Mesenchymal stem cell (in vitro differentiated cells and primary cell): ENCODE measurements around the gene TNFAIP3.
A peak's percentile ranks its signal among the peaks of the same experiment; 100 is the strongest.

ENCODE experiments used
- DNase-seq: peaks from one replicate; pipeline ENCODE4 v3.0.0-alpha.2; 2013
- H2AFZ ChIP-seq: one replicate; pipeline ENCODE4 v1.6.1; 2013; ENCODE audit warnings: low read depth, mild to moderate bottlenecking, control low read depth, inconsistent platforms, low read length, moderate library complexity
- H2AK5ac ChIP-seq: 2 replicates; pipeline ENCODE4 v1.6.1; 2013; ENCODE audit warnings: low read length, moderate library complexity, mild to moderate bottlenecking, inconsistent platforms; ENCODE audit not compliant: severe bottlenecking
- H2BK120ac ChIP-seq: one replicate; pipeline ENCODE4 v1.6.1; 2013; ENCODE audit warnings: low read depth, mild to moderate bottlenecking, inconsistent platforms, low read length, moderate library complexity
- H2BK12ac ChIP-seq, 2 experiments: one replicate each; pipeline ENCODE4 v1.6.1; 2013; ENCODE audit warnings: inconsistent platforms in 2 of 2, low read length in 2 of 2, mild to moderate bottlenecking in 2 of 2, moderate library complexity in 2 of 2, control low read depth in 1 of 2
- H2BK15ac ChIP-seq: one replicate; pipeline ENCODE4 v1.6.1; 2013; ENCODE audit warnings: mild to moderate bottlenecking, low read depth, inconsistent platforms; ENCODE audit not compliant: poor library complexity, severe bottlenecking
- H2BK5ac ChIP-seq: 2 replicates; pipeline ENCODE4 v1.6.1; 2013; ENCODE audit warnings: low read depth, mild to moderate bottlenecking, low read length, control low read depth, inconsistent platforms; ENCODE audit not compliant: poor library complexity, severe bottlenecking
- H3K14ac ChIP-seq, 2 experiments: one replicate each; pipeline ENCODE4 v1.6.1; 2013; ENCODE audit warnings: inconsistent platforms in 2 of 2, low read length in 2 of 2, control low read depth in 1 of 2, mild to moderate bottlenecking in 1 of 2, moderate library complexity in 1 of 2
- H3K18ac ChIP-seq, 2 experiments: one replicate each; pipeline ENCODE4 v1.6.1; 2013; ENCODE audit warnings: inconsistent platforms in 2 of 2, low read length in 2 of 2, control low read depth in 1 of 2, low read depth in 1 of 2, mild to moderate bottlenecking in 1 of 2
- H3K23ac ChIP-seq, 2 experiments: one replicate each; pipeline ENCODE4 v1.6.1; 2013; ENCODE audit warnings: inconsistent platforms in 2 of 2, low read length in 2 of 2, mild to moderate bottlenecking in 2 of 2, moderate library complexity in 2 of 2, control low read depth in 1 of 2
- H3K27ac ChIP-seq: 2 replicates; pipeline ENCODE4 v1.5.1; 2013; ENCODE audit warnings: mild to moderate bottlenecking, moderate library complexity, low read length, control low read depth, inconsistent platforms; ENCODE audit not compliant: poor library complexity, severe bottlenecking
- H3K27me3 ChIP-seq, 2 experiments: 2 replicates each; pipeline versions ENCODE4 v1.6.1 to v1.7.0; 2013; ENCODE audit warnings: low read length in 2 of 2, mild to moderate bottlenecking in 2 of 2, moderate library complexity in 2 of 2, control low read depth in 1 of 2, inconsistent platforms in 1 of 2; ENCODE audit not compliant: control insufficient read depth in 1 of 2, insufficient read depth in 1 of 2
- H3K36me3 ChIP-seq, 2 experiments: 2 replicates each; pipeline versions ENCODE4 v1.6.1 to v1.7.0; 2013; ENCODE audit warnings: low read length in 2 of 2, control low read depth in 1 of 2, inconsistent platforms in 1 of 2, low read depth in 1 of 2, mild to moderate bottlenecking in 1 of 2; ENCODE audit not compliant: insufficient read depth in 2 of 2, control insufficient read depth in 1 of 2
- H3K4ac ChIP-seq, 2 experiments: one replicate each; pipeline ENCODE4 v1.6.1; 2013; ENCODE audit warnings: inconsistent platforms in 2 of 2, low read length in 2 of 2, mild to moderate bottlenecking in 2 of 2, moderate library complexity in 2 of 2, control low read depth in 1 of 2, low read depth in 1 of 2
- H3K4me1 ChIP-seq: 2 replicates; pipeline ENCODE4 v1.6.1; 2013; ENCODE audit warnings: low read depth, low read length, control low read depth; ENCODE audit not compliant: control insufficient read depth, insufficient read depth
- H3K4me2 ChIP-seq: 2 replicates; pipeline ENCODE4 v1.6.1; 2013; ENCODE audit warnings: low read length, mild to moderate bottlenecking, inconsistent platforms; ENCODE audit not compliant: poor library complexity, severe bottlenecking
- H3K4me3 ChIP-seq, 2 experiments: 2 replicates each; pipeline versions ENCODE4 v1.5.1 to v1.7.0; 2013; ENCODE audit warnings: low read length in 2 of 2, mild to moderate bottlenecking in 2 of 2, control low read depth in 1 of 2, low read depth in 1 of 2; ENCODE audit not compliant: insufficient read depth in 1 of 2
- H3K79me1 ChIP-seq: replicated peaks from 2 replicates; pipeline ENCODE4 v1.6.1; 2013; ENCODE audit warnings: mild to moderate bottlenecking, control low read depth, low read length, inconsistent platforms; ENCODE audit not compliant: poor library complexity, severe bottlenecking
- H3K9ac ChIP-seq: 2 replicates; pipeline ENCODE4 v1.7.0; 2013; ENCODE audit warnings: mild to moderate bottlenecking, low read length, moderate library complexity
- H3K9me3 ChIP-seq: 2 replicates; pipeline ENCODE4 v1.7.0; 2013; ENCODE audit warnings: mild to moderate bottlenecking, low read length; ENCODE audit not compliant: control insufficient read depth
- H4K8ac ChIP-seq: one replicate; pipeline ENCODE4 v1.6.1; 2013; ENCODE audit warnings: inconsistent platforms, mild to moderate bottlenecking, low read length, moderate library complexity
- H4K91ac ChIP-seq: one replicate; pipeline ENCODE4 v1.6.1; 2013; ENCODE audit warnings: mild to moderate bottlenecking, low read length, inconsistent platforms
- WGBS: methylation state at CpG from one replicate; pipeline ENCODE4 v1.1.7; 2013; ENCODE audit warnings: mixed read lengths; 5-methylcytosine and 5-hydroxymethylcytosine counted together

TNFAIP3 gene

GRCh38 chr6:137846274-137846673 is 20.8 kb upstream of the TNFAIP3 start:
- 92% methylated on average over 6 of the region's 6 CpGs for WGBS
- H2AK5ac ChIP-seq, result no peak overlapping the region
- no peak overlapping the region for H4K8ac ChIP-seq
- H3K27ac ChIP-seq, result no peak overlapping the region
- no peak overlapping the region for H3K18ac ChIP-seq
- peaks cover 2% of the 10 kb centered on the region for H3K4me1 ChIP-seq
- no peak overlapping the region for H2BK120ac ChIP-seq
- H3K4me3 ChIP-seq, result no peak overlapping the region
- no peaks in the 10 kb centered on the region for H3K79me1 ChIP-seq
- peak overlapping the region in 1 of 2 experiments; percentile 1 for H3K4ac ChIP-seq
- H3K14ac ChIP-seq, result peak overlapping the region in 1 of 2 experiments; percentile 3
- H3K23ac ChIP-seq, result no peak overlapping the region
- H3K9ac ChIP-seq, result no peak overlapping the region
- H2BK5ac ChIP-seq, result no peak overlapping the region
- no peak overlapping the region for H3K4me2 ChIP-seq
- no peaks in the 10 kb centered on the region for H3K36me3 ChIP-seq
- no peak for DNase-seq
- H2AFZ ChIP-seq, result no peak overlapping the region
- peak overlapping the region in 1 of 2 experiments; percentile 83 for H2BK12ac ChIP-seq
- no peak overlapping the region for H4K91ac ChIP-seq
- no peak overlapping the region for H2BK15ac ChIP-seq
- H3K27me3 ChIP-seq, result no peaks in the 10 kb centered on the region
- no peaks in the 10 kb centered on the region for H3K9me3 ChIP-seq

- H3K4me1 ChIP-seq, result peaks cover 2% of the 10 kb centered on the region
- H3K79me1 ChIP-seq, result no peaks in the 10 kb centered on the region
- H4K8ac ChIP-seq, result no peak overlapping the region
- H3K4ac ChIP-seq, result no peak overlapping the region
- H3K9me3 ChIP-seq, result no peaks in the 10 kb centered on the region
- no peaks in the 10 kb centered on the region for H3K27me3 ChIP-seq
- H2AFZ ChIP-seq, result no peak overlapping the region
- H2BK15ac ChIP-seq, result no peak overlapping the region
- H3K4me2 ChIP-seq, result no peak overlapping the region
- WGBS, result 90% methylated on average over 6 of the region's 7 CpGs
- no peak overlapping the region for H3K14ac ChIP-seq
- no peak overlapping the region for H3K4me3 ChIP-seq
- no peak overlapping the region for H3K27ac ChIP-seq
- H3K36me3 ChIP-seq, result no peaks in the 10 kb centered on the region
- DNase-seq, result no peak
- peak overlapping the region in 1 of 2 experiments; percentile 83 for H2BK12ac ChIP-seq
- H4K91ac ChIP-seq, result no peak overlapping the region
- H3K23ac ChIP-seq, result no peak overlapping the region
- no peak overlapping the region for H2AK5ac ChIP-seq
- no peak overlapping the region for H3K18ac ChIP-seq
- H2BK5ac ChIP-seq, result no peak overlapping the region
- H3K9ac ChIP-seq, result no peak overlapping the region
- no peak overlapping the region for H2BK120ac ChIP-seq
Measured at GRCh38 chr6:137846772-137847313, 20.2 kb upstream of the TNFAIP3 start.

DNA sequence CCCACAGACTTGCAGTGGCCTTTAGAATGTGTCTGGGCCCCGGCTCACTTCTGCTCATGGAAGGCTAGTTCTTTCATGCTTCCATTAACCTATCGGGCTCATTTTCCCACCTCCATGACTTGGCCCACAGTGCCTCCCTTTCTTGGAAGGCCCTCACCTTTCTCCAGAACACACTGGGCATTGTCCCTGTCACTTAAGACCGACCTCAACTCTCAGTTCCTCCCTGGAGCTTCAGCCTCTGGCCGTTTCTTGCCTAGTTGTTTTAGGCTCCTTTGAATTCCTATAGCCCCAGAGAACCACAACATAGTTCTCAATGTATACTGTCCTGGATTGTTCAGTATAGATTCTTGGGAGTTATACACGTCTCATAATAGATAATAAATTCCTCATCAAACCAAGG is 19.3 kb upstream of the TNFAIP3 start:
- peak overlapping the region; percentile 51 to 67 for H2BK12ac ChIP-seq
- H3K9me3 ChIP-seq, result no peaks in the 10 kb centered on the region
- DNase-seq, result no peak
- H3K79me1 ChIP-seq, result no peaks in the 10 kb centered on the region
- H3K27ac ChIP-seq, result no peak overlapping the region
- H3K4me3 ChIP-seq, result no peak overlapping the region
- H3K4me2 ChIP-seq, result no peak overlapping the region
- H4K8ac ChIP-seq, result no peak overlapping the region
- WGBS, result 100% methylated on average over 3 of the region's 5 CpGs
- H3K9ac ChIP-seq, result no peak overlapping the region
- H3K36me3 ChIP-seq, result no peaks in the 10 kb centered on the region
- H2BK120ac ChIP-seq, result no peak overlapping the region
- no peaks in the 10 kb centered on the region for H3K27me3 ChIP-seq
- H3K18ac ChIP-seq, result peak overlapping the region; percentile 37 to 46
- H3K4ac ChIP-seq, result peak overlapping the region; percentile 72 to 75
- H2AFZ ChIP-seq, result no peak overlapping the region
- H2AK5ac ChIP-seq, result peak overlapping the region; percentile 78
- no peak overlapping the region for H3K14ac ChIP-seq
- peak overlapping the region; percentile 37 for H2BK15ac ChIP-seq
- no peak overlapping the region for H2BK5ac ChIP-seq
- H3K23ac ChIP-seq, result no peak overlapping the region
- H3K4me1 ChIP-seq, result peaks cover 2% of the 10 kb centered on the region
- H4K91ac ChIP-seq, result no peak overlapping the region

GRCh38 chr6:137848672-137849071 is 18.4 kb upstream of the TNFAIP3 start:
- Histone ChIP-seq H3K4ac (no peak overlapping the region), H2BK120ac (no peak overlapping the region), H3K79me1 (no peaks in the 10 kb centered on the region), H2BK12ac (no peak overlapping the region), H3K27ac (peak overlapping the region; percentile 48), H3K4me1 (peaks cover 2% of the 10 kb centered on the region), H2AFZ (no peak overlapping the region), H3K36me3 (no peaks in the 10 kb centered on the region), H4K8ac (no peak overlapping the region), H2AK5ac (no peak overlapping the region), H4K91ac (no peak overlapping the region), H3K9ac (peak overlapping the region; percentile 72), H3K9me3 (no peaks in the 10 kb centered on the region), H2BK5ac (no peak overlapping the region), H3K4me3 (peak overlapping the region in 1 of 2 experiments; percentile 4), H3K23ac (no peak overlapping the region), H2BK15ac (no peak overlapping the region), H3K18ac (no peak overlapping the region), H3K14ac (no peak overlapping the region), H3K27me3 (no peaks in the 10 kb centered on the region), H3K4me2 (no peak overlapping the region)
- peak; percentile 76 for DNase-seq
- WGBS, result 100% methylated on average over 2 of the region's 3 CpGs
